GM11168 (cell line): ENCODE results near the gene IGFBP5.

ENCODE experiments used
- in situ Hi-C: fragments of 300-500 bp; cut with MboI; formaldehyde crosslinking; loops from one replicate; pipeline ENCODE4 v1.12.0; 2022; ENCODE audit warnings: low sequenced_read_pairs; ENCODE audit not compliant: unreplicated experiment

The IGFBP5 gene

GRCh38 chr2:216671791-216672343 lies 23.5 kb downstream of the IGFBP5 start:
- in situ Hi-C loops, result no loop called here

GRCh38 chr2:216671081-216671411 lies 24.3 kb downstream of the IGFBP5 start:
- in situ Hi-C loops, result no loop called here

GRCh38 chr2:216670266-216671080 lies 24.9 kb downstream of the IGFBP5 start:
- in situ Hi-C loops, result no loop called here

- in situ Hi-C loops, result no loop called here
These were observed 28.7 kb downstream of the IGFBP5 start for GRCh38 chr2:216666461-216667233.

- in situ Hi-C loops, result no loop called here
These were observed 29.6 kb downstream of the IGFBP5 start for GRCh38 chr2:216665717-216666116.

GRCh38 chr2:216665242-216665641 lies 30.1 kb downstream of the IGFBP5 start:
- in situ Hi-C loops, result no loop called here

GRCh38 chr2:216664593-216665034 lies 30.7 kb downstream of the IGFBP5 start:
- in situ Hi-C loops, result loop anchor here (5.0 kb wide), 1 partner anchor 157 kb away; no protein-coding TSS in a partner anchor

GRCh38 chr2:216663846-216664245 lies 31.5 kb downstream of the IGFBP5 start:
- in situ Hi-C loops, result loop anchor here (5.0 kb wide), 1 partner anchor 157 kb away; no protein-coding TSS in a partner anchor

GRCh38 chr2:216663106-216663505 lies 32.2 kb downstream of the IGFBP5 start:
- in situ Hi-C loops, result loop anchor here (5.0 kb wide), 1 partner anchor 156 kb away; no protein-coding TSS in a partner anchor

- in situ Hi-C loops, result loop anchor here (5.0 kb wide), 1 partner anchor 155 kb away; no protein-coding TSS in a partner anchor
These were observed 33.5 kb downstream of the IGFBP5 start for GRCh38 chr2:216661639-216662375.

GRCh38 chr2:216661051-216661450 lies 34.3 kb downstream of the IGFBP5 start:
- in situ Hi-C loops, result loop anchor here (5.0 kb wide), 1 partner anchor 154 kb away; no protein-coding TSS in a partner anchor

- in situ Hi-C loops, result loop anchor here (5.0 kb wide), 1 partner anchor 153 kb away; no protein-coding TSS in a partner anchor
These were observed 34.9 kb downstream of the IGFBP5 start for GRCh38 chr2:216660496-216660895.

GRCh38 chr2:216659276-216659675 lies 36.1 kb downstream of the IGFBP5 start:
- in situ Hi-C loops, result no loop called here

- in situ Hi-C loops, result no loop called here
These were observed 36.6 kb downstream of the IGFBP5 start for GRCh38 chr2:216658757-216659156.

- in situ Hi-C loops, result no loop called here
These were observed 37.4 kb downstream of the IGFBP5 start for GRCh38 chr2:216657980-216658379.

- in situ Hi-C loops, result no loop called here
These were observed 38.1 kb downstream of the IGFBP5 start for GRCh38 chr2:216657086-216657855.

- in situ Hi-C loops, result no loop called here
These were observed 40.8 kb downstream of the IGFBP5 start for GRCh38 chr2:216654528-216655052.

GRCh38 chr2:216653931-216654365 lies 41.4 kb downstream of the IGFBP5 start:
- in situ Hi-C loops, result no loop called here
